LNCAP (cell line): Measurements from ENCODE around the gene APMAP.

ENCODE experiments used
- TF ChIP-seq, protein P1 (sequence below): fragments of 450-650 bp; IDR thresholded peaks from 2 replicates; pipeline ENCODE4 v1.5.1; 2017; ENCODE audit warnings: mild to moderate bottlenecking

Gene APMAP

DNA sequence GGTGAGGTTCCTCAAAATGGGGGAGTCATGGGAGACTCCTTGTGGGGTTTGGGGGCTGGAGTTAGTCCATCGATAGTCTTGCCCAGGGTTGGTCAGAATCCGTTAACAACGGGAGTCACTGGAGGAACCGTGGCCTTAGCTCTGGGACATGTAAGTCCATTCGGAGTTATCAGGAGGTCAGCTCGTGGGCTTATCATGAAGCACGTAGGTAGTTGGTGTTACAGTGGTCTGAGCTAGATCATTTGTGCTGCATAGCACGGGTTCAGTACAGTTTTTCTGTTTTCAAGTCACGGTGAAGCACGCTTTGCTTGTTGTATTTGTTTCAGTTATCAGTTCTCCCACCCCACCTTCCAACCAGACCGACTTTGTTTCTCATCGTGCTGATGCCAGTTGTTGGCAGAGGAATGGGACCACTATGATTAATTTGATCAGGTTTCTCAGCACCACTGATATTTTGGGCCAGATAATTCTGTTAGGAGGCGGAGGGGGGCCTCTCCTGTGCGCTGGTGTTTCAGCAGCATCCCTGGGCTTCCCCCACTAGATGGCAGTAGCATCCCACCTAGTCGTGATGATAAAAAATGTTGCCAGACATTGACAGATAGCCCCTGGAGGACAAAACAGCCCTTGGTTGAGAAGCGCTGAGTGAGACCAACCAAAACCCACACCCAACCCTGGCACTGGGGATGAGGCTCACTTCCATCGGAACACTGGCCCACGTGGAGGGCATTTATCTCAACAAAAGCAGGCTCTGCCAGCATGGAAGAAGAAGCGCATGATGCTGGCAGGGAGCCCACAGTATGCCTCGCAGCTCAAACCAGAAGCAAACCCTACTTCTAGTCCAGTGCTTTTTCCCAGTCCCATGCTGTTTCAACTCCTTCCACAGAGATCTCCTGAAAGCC lies 2.2 kb upstream of the APMAP start:
- TF ChIP-seq, protein P1, sequence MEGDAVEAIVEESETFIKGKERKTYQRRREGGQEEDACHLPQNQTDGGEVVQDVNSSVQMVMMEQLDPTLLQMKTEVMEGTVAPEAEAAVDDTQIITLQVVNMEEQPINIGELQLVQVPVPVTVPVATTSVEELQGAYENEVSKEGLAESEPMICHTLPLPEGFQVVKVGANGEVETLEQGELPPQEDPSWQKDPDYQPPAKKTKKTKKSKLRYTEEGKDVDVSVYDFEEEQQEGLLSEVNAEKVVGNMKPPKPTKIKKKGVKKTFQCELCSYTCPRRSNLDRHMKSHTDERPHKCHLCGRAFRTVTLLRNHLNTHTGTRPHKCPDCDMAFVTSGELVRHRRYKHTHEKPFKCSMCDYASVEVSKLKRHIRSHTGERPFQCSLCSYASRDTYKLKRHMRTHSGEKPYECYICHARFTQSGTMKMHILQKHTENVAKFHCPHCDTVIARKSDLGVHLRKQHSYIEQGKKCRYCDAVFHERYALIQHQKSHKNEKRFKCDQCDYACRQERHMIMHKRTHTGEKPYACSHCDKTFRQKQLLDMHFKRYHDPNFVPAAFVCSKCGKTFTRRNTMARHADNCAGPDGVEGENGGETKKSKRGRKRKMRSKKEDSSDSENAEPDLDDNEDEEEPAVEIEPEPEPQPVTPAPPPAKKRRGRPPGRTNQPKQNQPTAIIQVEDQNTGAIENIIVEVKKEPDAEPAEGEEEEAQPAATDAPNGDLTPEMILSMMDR: peak; percentile 94

- TF ChIP-seq, protein P1: no peak
Observed at GRCh38 chr20:24994186-24994465, 1.6 kb upstream of the APMAP start.

DNA sequence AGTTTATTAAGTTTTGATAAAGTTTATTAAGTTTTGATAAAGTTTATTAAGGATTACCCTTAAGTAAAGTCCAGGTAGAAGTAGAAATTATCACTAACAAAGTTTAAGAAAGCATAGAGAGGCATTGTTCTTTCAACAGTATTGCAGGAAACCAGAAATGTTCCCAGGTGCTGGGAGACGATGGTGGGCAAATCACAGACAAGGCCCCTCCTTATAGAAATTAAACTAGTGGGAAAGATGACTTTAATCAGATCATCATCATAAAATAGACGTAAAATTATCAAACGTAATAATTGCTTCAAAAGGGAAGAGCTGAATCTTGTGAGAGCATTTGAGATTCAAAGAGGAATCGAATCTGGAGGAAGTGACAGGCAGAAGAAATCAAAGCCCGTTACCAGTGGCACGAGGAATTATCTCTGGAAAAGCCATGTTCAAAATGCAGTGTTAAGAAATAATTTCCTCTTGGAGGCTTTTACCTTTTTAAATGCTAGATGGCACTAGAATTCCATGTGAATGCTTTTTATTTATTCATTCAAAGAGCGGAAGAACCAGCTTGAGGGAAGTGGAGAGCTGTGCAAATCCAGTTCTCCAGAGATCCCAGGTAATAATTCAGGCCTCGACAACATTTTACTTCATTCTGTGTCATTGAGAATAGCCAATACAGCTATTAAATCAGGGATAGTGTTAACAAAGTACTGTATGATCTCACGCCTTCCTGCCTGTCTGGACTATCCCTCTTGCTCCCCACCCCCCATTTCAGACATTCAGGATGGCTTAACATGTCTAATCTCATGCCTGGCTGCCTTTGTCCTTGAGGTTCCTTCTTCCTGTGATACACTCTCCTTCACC lies 1.0 kb upstream of the APMAP start:
- TF ChIP-seq, protein P1: peak; percentile 59

DNA sequence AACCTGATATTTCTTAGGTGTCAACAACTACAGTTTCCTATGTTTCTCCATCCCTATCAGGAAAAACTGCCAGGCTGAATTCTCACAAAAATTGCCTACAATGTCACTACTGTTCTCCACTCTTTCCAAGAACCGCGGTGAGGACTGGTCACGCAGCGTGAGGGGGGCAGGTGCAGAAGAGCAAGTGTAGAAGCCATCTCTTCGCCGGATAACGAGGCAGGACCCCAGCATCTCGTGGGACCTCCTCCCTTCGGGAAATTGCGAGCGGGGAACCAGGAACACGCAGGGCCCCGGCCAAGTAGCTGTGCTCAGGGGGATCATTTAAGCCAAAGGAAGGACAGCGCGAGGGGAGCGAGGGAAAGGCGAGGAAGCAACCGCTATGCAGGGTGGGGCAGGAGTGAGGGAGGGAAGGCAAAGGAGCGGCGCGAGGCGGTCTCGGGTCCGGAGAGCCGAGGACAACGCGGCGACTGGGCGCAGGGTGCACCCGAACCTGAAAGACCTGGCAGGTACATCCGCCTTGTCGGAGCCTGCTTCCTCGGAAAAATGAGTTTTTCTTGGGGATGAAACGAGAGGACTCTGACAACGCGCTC lies 559 bp downstream of the APMAP start:
- TF ChIP-seq, protein P1: no peak

GRCh38 chr20:24990810-24991252 lies 1.7 kb downstream of the APMAP start:
- TF ChIP-seq, protein P1: no peak

DNA sequence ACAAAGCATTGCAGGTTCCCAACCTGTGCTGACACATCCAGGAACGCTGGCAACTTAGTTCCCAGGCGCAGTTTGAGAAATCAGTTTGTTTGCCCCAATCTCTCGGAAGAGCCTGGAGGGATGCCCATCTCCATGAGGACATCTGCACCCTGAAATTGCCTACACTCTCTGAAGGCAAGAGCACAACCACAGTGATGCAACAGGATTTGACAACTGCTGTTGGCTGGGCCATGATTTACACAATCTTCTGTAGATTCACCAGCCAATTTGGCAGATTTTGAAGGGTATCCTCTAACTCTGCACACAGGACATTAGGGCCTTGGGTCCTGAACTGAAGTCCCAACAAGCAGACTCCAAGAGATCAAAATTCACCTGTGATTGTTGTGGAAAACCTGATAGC lies 3.4 kb downstream of the APMAP start:
- TF ChIP-seq, protein P1: no peak
